ENCODE data around the gene CAMK4. TPM values are rescaled to one million over a fixed set of nuclear protein-coding genes. Genes with fewer than 3 reads are reported as not detected.

CAMK4 gene
- total RNA-seq, 4 donors from 2014 or later: 0.66 to 5.5 (median 2.8) TPM

- Histone ChIP-seq H3K9me3 (no peaks in the 10 kb centered on the region), H3K36me3 (peaks cover 0 to 5% (median 0%) of the 10 kb centered on the region in 3 donors), H3K4me3 (no peak overlapping the region), H3K27me3 (no peaks in the 10 kb centered on the region), H3K27ac (no peak overlapping the region), H3K4me1 (no peaks in the 10 kb centered on the region)
- WGBS, 2 donors: 65 to 71% methylated on average over 1 of the region's 1 CpG
- no peak for DNase-seq (ENCODE audit: low spot score in 2 of 2)
- TF ChIP-seq POLR2A (IDR thresholded peaks at IDR 0.05): no peak
- no peak for TF ChIP-seq EP300 (IDR thresholded peaks at IDR 0.05)
- TF ChIP-seq CTCF (IDR thresholded peaks at IDR 0.05): no peak
Observed at GRCh38 chr5:111453295-111453694, 229.1 kb downstream of the CAMK4 start.

- no peak for DNase-seq (ENCODE audit: low spot score in 2 of 2)
- Histone ChIP-seq H3K27me3 (no peaks in the 10 kb centered on the region), H3K4me1 (no peaks in the 10 kb centered on the region), H3K4me3 (no peak overlapping the region), H3K9me3 (no peaks in the 10 kb centered on the region), H3K36me3 (peaks cover 0 to 5% (median 0%) of the 10 kb centered on the region in 3 donors), H3K27ac (no peak overlapping the region)
- 51 to 57% methylated on average over 2 of the region's 2 CpGs for WGBS, 2 donors
- TF ChIP-seq CTCF (IDR thresholded peaks at IDR 0.05) (no peak), EP300 (IDR thresholded peaks at IDR 0.05) (no peak), POLR2A (IDR thresholded peaks at IDR 0.05) (no peak)
Observed at GRCh38 chr5:111453747-111454146, 229.6 kb downstream of the CAMK4 start.

DNA sequence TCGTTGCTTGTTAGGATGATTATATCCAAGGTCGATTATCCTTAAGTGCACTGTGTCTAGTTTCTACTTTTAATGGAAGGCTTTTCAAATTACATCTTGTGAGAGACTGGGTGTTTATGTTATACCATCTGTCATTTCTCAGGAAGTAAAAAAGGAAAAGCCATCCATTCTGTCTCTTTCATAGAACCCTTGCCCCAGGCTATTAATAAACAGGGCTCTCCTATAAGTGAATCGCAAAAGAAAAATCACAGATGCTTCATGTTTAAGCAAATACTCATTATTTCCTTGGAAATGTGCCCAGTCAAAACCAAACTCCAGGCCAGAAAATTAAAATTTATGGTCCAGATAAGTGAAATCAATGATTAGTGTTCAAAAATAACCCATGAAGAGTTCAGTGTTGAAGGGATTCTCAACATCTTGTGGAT lies 230.0 kb downstream of the CAMK4 start:
- Histone ChIP-seq H3K4me1 (no peaks in the 10 kb centered on the region), H3K27me3 (no peaks in the 10 kb centered on the region), H3K27ac (no peak overlapping the region), H3K4me3 (no peak overlapping the region), H3K9me3 (no peaks in the 10 kb centered on the region), H3K36me3 (peaks cover 0 to under 1% (median 0%) of the 10 kb centered on the region in 3 donors)
- whole genome bisulfite sequencing, 2 donors: 33 to 41% methylated on average over 3 of the region's 3 CpGs
- DNase-seq (ENCODE audit: low spot score in 2 of 2): no peak
- TF ChIP-seq EP300 (IDR thresholded peaks at IDR 0.05) (no peak), POLR2A (IDR thresholded peaks at IDR 0.05) (no peak), CTCF (IDR thresholded peaks at IDR 0.05) (no peak)

- TF ChIP-seq POLR2A (IDR thresholded peaks at IDR 0.05) (no peak), EP300 (IDR thresholded peaks at IDR 0.05) (no peak), CTCF (IDR thresholded peaks at IDR 0.05) (no peak)
- Histone ChIP-seq H3K27ac (no peak overlapping the region), H3K27me3 (no peaks in the 10 kb centered on the region), H3K4me3 (no peak overlapping the region), H3K4me1 (no peaks in the 10 kb centered on the region), H3K36me3 (no peaks in the 10 kb centered on the region), H3K9me3 (no peaks in the 10 kb centered on the region)
- no peak for DNase-seq (ENCODE audit: low spot score in 2 of 2)
- WGBS, 2 donors: 65 to 66% methylated on average over 2 of the region's 2 CpGs
Observed at GRCh38 chr5:111454776-111455175, 230.6 kb downstream of the CAMK4 start.

- no peak for TF ChIP-seq CTCF (IDR thresholded peaks at IDR 0.05)
- TF ChIP-seq POLR2A (IDR thresholded peaks at IDR 0.05): no peak
- no peak for TF ChIP-seq EP300 (IDR thresholded peaks at IDR 0.05)
- H3K27ac ChIP-seq: no peak overlapping the region
- H3K4me1 ChIP-seq: no peaks in the 10 kb centered on the region
- no peak overlapping the region for H3K4me3 ChIP-seq
- no peaks in the 10 kb centered on the region for H3K9me3 ChIP-seq
- H3K36me3 ChIP-seq: no peaks in the 10 kb centered on the region
- WGBS, 2 donors: 49 to 50% methylated on average over 3 of the region's 3 CpGs
- no peaks in the 10 kb centered on the region for H3K27me3 ChIP-seq
- DNase-seq (ENCODE audit: low spot score in 2 of 2): no peak
Observed at GRCh38 chr5:111461255-111461671, 237.1 kb downstream of the CAMK4 start.

All from tibial nerve (tissue), 4 donors.